GM18873 (cell line): ENCODE data around the gene PADI2.

ENCODE experiments used
- ATAC-seq: cut with Tn5 transposase; IDR thresholded peaks from one replicate; pipeline ENCODE4 v1.9.1; 2021; ENCODE audit warnings: mild to moderate bottlenecking, moderate library complexity, moderate number of reproducible peaks; ENCODE audit not compliant: unreplicated experiment, low FRiP score

The PADI2 gene

DNA sequence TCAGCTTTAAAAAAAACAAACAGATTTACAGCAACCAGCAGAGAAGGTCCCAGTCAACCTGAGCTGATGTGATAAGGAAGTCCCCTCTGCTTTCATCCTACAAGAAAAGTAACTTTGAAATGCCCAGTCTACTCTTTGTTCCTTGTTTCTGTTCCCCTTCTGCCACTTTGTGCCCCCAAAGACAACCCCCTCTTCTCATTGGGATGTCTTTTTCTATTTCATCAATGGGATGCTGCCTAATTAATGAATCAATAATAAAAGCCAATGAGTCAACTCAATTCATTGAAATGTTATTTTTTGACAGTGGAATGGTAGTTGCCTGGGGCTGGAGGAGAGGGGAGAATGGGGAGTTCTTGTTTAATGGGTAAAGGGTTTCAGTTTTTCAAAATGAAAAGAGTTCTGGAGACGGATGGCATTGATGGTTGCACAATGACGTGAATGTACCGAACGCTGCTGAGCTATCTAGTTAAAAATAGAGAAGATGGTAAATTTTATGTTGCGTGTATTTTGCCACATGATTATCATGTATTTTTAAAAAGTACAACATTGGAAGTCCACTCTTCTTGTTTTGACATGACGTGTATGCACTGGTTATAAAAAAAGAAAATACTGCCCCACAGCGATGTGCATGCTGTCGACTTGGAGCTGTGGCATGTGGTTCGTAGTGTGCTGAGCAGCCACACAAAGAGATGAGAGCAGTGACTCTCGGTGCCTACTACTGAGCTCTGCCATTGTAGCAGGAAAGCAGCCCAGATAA, 22.4 kb upstream of the PADI2 start:
- ATAC-seq = no peak

- no peak for ATAC-seq
These were observed 21.0 kb upstream of the PADI2 start for GRCh38 chr1:17140279-17140678.

- no peak for ATAC-seq
These were observed 20.4 kb upstream of the PADI2 start for GRCh38 chr1:17139637-17140036.

DNA sequence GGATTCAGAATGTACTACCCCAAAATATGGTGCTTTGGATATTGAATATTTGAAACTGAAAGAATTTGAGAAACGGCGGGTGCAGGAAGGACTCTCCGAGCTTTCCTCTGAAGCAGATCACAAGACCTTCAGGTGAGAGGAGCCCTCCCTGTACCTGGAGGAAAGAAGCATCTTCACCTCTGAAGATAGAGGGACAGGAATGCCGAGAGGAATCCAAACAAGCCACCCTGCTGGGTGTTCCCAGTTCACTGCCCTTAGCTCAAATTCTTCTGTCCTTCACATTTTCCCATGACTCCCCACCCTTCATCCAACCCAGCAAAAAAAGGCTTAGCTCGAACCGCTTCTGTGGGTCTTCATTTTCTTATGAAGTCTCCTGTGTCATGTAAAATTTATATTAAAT, 18.2 kb upstream of the PADI2 start:
- ATAC-seq = no peak

DNA sequence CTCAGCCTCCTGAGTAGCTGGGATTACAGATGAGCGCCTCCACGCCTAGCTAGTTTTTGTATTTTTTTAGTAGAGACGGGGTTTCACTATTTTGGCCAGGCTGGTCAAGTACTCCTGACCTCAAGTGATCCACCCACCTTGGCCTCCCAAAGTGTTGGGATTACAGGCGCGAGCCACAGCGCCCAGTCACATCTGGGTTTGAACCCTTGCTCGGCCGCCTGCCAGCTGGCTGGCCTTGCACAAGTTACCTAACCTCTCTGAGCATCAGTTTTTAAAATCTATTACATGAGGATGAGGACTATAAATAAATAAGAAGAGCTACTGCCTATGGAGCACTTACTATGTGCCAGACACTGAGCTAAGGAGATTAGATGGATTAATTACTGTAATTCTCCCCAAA, 17.7 kb upstream of the PADI2 start:
- ATAC-seq = no peak

DNA sequence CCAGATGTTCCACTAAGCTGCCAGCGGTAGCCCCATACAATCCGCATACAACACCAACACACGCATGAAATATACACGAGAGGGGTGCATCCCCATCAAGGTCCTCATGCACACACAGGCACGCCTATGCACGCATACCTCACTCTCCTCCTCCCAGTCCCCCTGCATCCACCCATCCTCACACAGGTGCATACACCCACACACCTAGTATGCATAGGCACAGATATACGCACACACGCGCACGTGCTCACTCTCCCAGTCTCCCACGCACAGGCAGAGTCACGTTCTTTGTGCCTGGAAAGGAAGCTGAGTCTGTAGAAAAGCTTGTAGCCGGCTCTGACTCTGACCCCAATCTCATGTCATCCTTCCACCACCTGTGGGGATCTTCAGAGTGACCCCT, 16.9 kb upstream of the PADI2 start:
- ATAC-seq = no peak

DNA sequence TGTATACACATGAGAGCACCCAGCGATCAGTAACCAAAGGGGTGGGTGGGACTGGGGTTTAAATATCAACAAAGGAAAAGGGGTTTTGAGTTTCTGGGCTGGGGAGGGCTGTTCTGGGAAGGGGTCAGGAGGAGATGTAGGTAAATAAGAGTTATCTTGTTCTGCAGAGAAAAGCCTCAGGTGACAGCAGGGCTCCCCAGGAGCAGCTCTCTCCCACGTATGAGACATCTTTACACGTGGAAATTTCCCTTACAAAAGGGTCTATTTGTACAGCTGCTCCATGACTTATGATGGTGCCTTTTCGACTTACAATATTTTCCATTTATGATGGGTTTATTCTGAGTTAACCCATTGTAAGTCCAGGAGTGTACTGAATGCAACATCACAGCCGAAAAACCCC, 16.3 kb upstream of the PADI2 start:
- no peak for ATAC-seq

DNA sequence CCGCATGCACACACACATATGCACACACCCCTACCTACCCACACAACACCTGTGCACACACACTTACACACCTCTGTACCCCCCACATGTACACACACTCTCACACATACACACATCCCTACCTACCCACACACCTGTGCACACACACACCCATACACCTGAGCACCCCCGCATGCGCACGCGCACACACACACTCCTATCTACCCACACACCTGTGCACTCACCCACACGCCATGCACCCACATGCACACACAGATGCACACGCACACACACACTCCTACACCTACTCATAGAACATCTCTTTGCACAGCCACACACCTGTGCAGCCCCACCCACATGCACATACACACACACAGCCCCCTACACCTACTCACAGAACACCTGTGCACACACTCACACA, 15.5 kb upstream of the PADI2 start:
- no peak for ATAC-seq

DNA sequence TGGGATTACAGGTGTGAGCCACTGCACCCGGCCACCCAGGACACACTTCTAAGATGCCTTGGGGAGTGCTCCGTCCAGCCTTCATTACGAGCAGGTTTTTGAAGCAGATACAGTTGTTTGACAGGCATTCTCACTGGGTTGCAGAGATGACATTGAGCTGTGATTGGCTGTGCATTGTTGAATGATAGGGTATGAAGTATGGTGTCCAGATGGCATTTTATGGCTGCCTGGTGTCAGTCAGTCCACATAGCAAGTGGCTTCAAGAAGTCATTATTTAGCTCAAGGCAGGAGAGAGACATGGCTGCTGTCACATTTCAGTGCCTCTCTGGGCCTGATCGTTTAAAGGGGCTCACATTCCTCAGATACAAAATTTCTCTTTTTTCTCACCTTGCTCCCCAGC, 14.8 kb upstream of the PADI2 start:
- no peak for ATAC-seq

DNA sequence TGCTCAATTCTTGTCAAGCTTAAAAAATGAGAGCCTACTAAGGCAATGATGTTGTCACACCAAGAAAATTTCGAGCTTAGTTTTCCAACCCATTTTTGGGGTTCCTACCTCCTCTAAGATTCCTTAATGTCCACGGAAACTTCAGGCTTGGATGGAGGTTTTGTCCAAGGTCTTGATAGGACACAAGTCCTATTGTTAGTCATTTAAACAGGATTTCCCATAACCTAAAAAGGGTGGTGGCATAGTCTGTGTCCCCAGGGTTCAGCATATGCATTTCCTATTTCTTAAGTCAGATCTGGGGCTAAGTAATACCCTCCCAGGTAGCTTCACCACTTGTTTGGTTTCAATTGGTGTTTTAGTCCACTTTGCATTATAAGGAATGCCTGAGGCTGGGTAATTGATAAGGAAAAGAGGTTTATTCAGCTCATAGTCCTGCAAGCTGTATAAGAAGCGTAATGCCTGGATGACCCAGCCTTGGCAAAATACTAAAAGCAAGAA, 10.9 kb upstream of the PADI2 start:
- ATAC-seq = no peak

DNA sequence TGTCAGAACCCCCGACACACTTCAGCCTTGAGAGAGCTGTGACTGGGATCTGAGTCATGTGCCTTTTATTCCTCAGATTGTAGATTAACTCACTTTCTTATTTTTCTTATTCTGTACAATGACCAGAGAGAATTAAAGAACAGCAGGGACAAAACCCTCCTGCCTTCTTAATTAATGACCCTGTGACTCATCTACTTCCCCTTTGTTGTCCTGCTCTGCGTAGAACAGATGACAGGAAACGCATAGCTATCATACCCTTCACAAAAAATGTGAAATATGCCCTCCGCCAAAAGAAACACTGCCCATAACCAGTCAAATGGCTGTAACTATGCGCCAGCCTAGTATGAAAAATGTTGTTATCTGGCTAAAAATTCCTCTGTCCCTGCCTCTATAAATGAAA, 9.1 kb upstream of the PADI2 start:
- no peak for ATAC-seq

DNA sequence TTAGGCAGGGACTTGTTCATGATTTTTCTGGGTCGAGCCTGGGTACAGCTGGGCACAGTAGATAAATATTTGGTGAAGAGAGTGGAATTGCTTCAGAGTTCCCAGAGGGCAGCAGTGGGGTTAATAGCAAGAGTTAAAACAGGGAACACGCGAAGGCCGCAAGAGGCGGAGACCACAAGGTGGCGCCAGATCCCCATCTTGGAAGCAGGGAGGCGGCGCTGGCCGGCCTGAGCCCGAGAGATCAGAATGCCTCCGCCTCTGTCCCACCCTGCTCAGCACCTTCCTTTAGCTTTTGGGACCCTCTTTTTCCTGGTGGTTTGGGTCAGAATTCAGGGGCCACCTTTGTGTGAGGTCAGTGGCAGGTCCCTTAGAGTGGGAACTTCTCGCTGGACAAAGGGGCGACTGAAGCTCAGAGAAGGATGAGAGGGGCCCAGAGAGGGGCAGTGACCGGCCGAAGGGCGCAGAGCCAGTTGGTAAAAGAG, 6.5 kb upstream of the PADI2 start:
- no peak for ATAC-seq

DNA sequence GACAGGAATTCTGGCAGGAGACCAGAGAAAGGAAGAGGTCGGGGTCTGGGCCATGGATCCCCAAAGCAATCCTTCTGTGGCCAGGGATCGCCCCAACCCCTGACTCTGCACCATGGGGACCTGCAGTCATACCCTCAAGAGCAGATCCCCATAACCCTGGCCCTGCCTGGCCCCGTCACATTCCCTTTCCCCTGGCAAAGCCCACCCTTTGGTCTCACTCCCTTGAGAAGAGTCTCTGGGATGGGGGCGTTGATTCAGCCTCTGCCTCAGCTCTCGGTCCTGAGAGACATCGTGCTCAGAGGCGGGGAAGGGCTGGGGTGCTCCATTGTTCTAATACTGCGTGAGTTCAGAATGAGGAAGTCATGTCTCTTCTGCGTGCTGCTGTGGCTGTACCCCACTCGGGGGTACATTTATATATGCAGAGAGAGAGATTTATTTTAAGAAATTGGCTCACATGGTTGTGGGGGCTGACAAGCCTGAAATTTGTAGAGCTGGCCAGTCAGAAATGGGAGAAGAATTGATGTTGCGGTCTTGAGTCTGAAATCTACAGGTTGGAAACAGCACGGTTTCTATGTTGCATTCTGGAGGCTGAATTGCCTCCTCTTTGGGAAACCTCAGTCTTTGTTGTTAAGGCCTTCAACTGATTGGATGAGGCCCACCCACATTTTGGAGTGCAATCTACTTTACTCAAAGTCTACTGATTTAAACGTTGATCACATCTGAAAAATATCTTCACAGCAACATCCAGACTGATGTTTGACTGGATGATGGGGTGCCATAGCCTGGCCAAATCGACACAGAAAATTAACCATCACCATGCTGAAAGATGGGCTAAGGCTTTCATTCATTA, 4.2 kb upstream of the PADI2 start:
- no peak for ATAC-seq

DNA sequence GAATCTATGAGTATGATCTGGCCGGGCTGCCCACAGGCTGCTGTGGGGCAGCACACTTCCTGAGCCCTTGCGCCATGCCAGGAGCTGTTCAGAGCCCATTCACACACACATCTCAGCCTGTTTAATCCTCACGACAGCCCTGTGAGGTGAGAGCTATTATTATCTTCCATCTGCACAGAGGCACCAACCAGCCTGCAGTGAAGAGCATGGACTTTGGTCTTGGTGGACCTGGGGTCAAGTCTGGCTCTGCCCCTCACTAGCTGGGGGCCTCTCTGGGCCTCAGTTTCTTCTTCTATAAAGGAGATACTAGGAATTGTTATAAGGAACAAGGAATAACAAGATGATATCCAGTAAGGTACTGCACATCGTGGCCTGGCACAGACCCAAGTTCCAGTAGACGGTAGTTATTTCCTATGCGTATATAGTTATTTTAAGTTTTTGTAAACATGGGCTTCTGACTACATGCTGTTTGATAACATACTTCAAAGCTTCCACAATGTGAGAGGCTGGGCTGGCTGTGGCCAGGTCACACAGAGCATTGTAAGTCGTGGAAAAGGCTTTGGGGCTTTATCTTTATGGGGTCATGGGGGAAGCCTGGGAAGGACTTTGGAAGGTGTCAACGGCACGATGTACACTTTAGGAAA, 3.4 kb upstream of the PADI2 start:
- ATAC-seq = no peak

DNA sequence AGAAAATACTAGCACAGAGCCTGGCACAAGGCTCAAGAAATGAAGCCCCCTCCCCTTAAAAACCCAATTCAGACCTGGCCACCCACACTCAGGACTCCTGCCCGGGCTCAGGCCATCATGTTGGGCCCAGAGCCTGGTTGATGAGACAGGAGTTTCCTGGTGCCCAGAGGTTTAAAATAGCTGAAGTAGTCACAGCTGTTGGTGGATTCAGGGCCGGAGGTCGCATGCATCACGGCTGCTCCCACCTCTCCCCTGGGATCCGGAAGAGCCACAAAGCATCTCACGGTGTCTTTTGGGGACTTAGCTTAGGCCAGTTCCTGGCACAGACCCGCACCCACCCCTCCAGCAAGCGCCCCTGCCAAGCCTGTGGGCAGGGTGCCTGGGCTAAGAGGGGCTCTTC, 2.6 kb upstream of the PADI2 start:
- ATAC-seq = no peak

DNA sequence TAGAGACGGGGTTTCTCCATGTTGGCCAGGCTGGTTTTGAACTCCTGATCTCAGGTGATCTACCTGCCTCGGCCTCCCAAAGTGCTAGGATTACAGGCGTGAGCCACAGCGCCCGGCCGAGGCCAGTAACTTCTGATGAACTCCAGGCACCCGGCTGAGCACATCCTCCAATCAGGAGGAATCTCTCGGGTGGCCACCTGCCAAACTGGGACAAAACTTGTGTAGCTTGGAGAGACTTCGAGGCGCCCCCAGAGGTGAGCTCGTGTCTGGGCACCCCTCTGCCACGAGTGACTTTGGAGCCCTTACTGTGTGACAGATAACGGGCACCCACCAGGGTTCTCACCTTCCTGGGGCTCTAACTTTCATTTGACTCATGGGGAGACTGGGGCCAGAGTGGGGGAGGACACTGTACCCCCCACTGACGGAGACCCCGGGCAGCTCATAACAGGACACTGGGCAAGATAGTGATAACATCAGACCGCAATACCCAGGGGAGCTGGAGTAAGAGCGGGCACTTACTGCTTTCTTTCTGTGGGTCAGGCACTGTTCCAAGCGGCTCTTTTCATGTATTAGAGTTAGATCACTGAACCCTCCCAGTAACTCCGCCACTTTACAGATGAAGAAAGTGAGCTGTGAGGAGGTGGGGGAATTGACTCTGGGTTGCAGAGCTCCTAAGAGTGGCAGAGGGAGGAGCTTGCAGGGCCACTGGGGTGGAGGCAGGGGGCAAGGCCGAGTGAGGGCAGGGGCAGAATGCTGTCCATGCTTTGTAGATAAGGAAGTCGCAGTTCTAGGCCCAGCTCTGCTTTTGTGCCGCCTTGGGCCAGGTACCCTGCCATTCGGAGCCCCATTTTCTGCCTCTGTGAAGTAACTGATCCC, 1.9 kb upstream of the PADI2 start:
- ATAC-seq = no peak

DNA sequence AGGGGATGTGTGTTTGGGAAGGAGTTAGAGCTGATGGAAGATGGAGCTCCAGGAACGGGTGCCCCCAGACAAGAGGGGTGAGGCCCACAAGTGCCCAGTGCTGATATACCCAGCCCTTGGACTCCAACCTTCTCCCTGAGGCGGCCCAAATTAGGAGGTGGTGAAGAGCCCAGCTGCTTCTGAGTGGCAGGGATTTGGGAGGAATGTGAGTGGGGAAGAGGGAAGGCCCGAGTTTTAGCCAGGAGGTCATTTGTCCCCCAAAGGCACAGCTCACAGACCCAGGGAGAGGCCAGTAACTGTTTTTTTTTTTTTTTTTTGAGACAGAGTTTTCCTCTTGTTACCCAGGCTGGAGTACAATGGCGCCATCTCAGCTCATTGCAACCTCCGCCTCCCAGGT, 1.2 kb upstream of the PADI2 start:
- no peak for ATAC-seq

DNA sequence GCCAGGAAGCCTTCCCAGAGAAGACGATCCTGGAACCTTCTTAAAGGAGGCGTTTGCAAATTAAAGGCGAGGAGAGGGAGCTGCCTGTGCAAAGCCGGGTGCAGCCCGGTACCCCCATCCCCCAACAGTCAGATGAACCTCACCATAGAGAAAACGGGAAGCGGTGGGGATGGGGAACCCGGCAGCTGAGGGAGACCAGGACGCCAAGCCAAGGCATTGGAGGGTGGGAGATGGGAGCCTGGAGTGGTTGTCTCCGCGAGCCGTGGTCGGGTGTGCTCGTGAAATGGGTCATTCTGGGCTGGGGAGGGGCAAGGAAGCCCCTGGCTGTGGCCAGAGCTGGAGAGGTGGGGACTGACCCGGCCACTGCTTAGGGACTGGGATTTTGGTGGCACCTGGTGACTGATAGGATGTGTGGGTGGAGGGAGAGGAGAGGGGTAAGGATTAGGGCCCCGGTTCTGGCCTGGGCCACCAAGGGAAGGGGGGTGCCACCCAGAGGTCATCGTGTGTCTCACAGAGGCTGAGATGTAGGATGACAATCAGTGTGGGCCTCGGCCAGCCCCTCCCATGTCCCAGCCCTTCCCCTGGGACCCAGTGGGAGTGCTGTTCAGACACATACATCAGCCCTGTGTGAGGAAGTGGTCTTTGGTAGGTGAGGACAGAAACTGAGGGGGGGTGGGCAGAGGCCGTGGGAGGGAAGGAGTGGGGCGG, 676 bp upstream of the PADI2 start:
- no peak for ATAC-seq

DNA sequence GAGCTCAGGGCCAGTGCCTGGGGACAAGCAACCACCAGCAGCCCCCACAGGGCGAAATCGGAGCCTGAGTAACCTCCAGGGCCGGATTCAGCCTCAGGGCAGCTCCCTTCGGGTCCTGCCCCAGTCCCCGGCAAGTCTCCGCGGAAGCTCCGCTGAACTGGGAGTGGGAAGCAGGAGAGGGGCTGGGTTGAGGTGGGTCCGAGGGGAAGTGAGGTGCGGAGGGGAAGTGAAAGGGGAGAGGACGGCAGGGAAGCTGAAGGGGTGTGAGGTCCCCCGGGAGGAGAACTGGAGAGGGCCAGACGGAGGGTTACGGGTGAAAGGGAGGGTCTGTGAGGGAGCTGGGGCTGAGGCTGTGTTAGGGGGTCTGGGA, 560 bp downstream of the PADI2 start:
- no peak for ATAC-seq

DNA sequence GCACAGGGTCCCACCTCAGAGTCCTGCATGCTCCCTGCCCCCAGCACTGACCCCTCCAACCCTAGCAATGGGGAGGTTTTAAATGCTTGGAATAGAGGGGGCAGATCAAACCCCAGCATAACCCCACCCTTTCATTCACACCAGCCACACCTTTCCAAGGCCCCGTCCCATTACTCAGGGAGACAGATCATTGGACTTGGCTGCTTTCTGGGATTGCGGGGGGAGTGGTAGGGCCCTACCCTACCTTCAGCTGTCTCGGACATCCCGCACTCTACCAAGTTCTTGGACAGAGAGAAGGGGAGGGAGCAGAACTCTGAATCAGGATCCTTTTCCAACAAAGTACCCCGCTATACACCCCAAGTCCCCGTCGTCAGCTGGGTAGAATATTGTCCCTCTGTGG, 983 bp downstream of the PADI2 start:
- no peak for ATAC-seq
